Measurements from ENCODE around the gene ATF4.
A peak's percentile ranks its signal among the peaks of the same experiment; 100 is the strongest.
"Not testable (repeated sequence)": the region's sequence is repeated elsewhere in the genome, so short reads cannot be mapped to it uniquely, and the experiment has no call there.

The ATF4 gene

GRCh38 chr22:39504071-39504470 is 16.3 kb upstream of the ATF4 start:
- H3K27ac ChIP-seq = no peak overlapping the region; the same call in 1 of the 2 replicates
- TF ChIP-seq CTCF (conservative IDR thresholded peaks at IDR 0.05) = no peak

- H3K27ac ChIP-seq = not testable (repeated sequence)
These were observed 13.3 kb upstream of the ATF4 start for GRCh38 chr22:39507021-39507420.

GRCh38 chr22:39508393-39508792 is 12.0 kb upstream of the ATF4 start:
- no peak for TF ChIP-seq CTCF (conservative IDR thresholded peaks at IDR 0.05)
- no peak overlapping the region for H3K27ac ChIP-seq

GRCh38 chr22:39510529-39511149 is 9.7 kb upstream of the ATF4 start:
- no peak overlapping the region for H3K27ac ChIP-seq
- no peak for TF ChIP-seq CTCF (conservative IDR thresholded peaks at IDR 0.05)

- TF ChIP-seq CTCF (conservative IDR thresholded peaks at IDR 0.05) = no peak
- H3K27ac ChIP-seq = no peak overlapping the region
These were observed 9.1 kb upstream of the ATF4 start for GRCh38 chr22:39511226-39511625.

GRCh38 chr22:39512026-39512425 is 8.3 kb upstream of the ATF4 start:
- H3K27ac ChIP-seq = no peak overlapping the region
- no peak for TF ChIP-seq CTCF (conservative IDR thresholded peaks at IDR 0.05)

- H3K27ac ChIP-seq = no peak overlapping the region
- no peak for TF ChIP-seq CTCF (conservative IDR thresholded peaks at IDR 0.05)
These were observed 6.6 kb upstream of the ATF4 start for GRCh38 chr22:39513791-39514190.

GRCh38 chr22:39514373-39514973 is 5.9 kb upstream of the ATF4 start:
- no peak overlapping the region for H3K27ac ChIP-seq
- peak; percentile 87 for TF ChIP-seq CTCF (conservative IDR thresholded peaks at IDR 0.05)

Measured in VCaP (cell line).